GM21786 (cell line): Measurements from ENCODE around the gene MUC3A.

ENCODE experiments used
- ATAC-seq: cut with Tn5 transposase; IDR thresholded peaks from one replicate; pipeline ENCODE4 v1.9.1; 2021; ENCODE audit not compliant: unreplicated experiment

MUC3A gene

DNA sequence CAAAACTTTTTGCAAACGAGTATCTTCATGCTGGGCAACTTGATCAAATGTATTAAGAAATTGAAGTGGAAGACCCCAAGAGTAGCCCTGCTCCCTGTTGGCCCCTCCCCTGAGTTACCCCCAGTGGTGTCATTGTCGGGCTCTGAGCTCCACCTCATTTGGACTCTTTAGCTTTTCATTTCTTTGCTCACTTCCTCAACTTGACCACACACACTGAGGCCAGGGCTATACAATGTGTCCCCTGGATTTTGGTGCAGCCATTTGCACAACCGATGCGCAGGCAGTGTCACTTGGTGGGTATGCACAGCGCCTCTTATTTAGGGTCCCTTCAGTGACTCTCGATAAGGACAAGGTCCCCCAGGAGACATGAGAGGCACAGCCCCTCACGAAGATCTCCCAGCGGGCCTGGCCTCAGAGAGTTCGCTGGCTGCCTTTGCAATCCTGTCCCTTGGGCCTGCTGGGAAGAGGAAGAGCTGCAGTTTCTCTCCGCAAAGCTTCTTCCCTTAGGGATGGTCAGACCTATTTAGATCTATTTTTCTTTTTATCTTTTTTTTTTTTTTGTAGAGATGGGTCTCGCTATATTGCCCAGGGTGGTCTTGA lies 2.5 kb upstream of the MUC3A start:
- ATAC-seq: no peak

DNA sequence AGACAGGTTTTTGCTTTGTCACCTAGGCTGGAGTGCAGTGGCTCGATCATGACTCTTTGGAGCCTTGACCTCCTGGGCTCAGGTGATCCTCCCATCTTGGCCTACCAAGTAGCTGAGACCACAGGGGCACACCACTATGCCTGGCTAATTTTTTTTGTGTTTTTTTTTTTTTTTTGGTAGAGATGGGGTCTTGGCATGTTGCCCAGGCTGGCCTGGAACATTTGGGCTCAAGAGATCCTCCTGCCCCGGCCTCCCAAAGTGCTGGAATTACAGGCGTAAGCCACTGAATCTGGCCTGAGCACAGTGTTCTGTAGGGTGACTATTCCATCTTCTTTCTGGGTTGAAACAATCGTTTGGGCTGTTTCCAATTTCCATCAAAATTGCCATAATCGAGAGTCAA lies 1.5 kb upstream of the MUC3A start:
- no peak for ATAC-seq

DNA sequence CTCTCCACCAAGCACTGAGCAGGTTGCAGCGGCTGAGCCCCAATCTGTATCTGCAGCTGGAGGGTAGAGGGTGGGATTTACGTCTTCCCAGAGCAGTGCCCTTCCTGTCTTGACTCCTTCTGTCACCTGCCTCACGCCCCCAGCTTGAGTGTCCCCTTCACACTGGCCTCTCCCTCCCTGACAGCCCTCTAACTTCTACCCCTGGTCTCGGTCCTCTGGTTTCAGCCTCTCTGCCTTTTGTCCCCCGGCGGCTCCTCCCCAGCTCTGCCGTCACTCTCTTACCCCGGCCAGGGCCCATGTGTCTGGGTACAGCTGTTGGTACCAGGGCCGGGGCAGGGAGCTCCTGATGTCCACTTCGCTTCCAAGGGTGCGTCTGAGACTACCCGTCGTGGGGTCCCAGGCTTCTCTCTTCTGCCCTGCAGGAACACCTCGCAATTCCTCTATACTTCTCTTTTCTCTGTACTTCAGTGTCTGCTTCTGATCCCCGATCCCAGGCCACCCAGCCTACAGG lies 654 bp downstream of the MUC3A start:
- ATAC-seq: no peak

DNA sequence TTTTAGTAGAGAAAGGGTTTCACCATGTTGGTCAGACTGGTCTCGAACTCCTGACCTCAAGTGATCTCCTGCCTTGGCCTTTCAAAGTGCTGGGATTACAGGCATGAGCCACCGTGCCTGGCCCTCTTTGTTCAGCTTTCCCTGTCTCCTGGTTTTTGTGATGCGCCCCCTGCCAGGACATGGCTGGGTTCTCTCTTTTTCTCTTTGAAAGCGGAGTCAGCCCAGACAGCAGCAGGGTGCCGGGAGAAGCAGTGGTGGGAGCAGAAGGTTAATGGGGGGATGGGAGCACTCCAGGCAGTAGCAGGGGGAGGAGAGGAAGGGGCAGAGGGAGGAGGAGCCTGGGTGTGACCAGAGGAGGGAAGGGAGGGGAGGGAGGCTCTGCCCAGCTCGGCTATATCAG lies 1.8 kb downstream of the MUC3A start:
- ATAC-seq: no peak

DNA sequence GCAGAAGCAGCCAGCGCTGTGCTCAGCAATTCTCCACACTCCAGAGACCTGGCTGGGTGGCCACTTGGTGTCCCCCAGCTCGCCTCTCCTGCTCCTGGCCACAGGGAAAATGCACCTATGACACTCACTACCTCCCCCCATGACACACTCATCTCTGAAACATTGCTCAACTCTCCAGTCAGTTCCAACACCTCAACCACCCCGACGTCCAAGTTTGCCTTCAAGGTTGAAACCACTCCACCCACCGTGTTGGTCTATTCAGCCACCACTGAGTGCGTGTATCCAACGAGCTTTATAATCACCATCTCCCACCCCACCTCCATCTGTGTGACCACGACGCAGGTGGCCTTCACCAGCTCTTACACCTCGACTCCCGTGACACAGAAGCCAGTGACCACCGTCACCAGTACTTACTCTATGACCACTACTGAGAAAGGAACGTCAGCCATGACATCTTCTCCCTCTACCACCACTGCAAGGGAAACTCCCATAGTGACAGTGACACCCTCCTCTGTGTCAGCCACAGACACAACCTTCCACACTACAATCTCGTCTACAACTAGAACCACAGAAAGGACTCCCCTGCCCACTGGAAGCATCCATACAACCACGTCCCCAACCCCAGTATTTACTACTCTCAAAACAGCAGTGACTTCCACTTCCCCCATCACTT lies 2.7 kb downstream of the MUC3A start:
- no peak for ATAC-seq

DNA sequence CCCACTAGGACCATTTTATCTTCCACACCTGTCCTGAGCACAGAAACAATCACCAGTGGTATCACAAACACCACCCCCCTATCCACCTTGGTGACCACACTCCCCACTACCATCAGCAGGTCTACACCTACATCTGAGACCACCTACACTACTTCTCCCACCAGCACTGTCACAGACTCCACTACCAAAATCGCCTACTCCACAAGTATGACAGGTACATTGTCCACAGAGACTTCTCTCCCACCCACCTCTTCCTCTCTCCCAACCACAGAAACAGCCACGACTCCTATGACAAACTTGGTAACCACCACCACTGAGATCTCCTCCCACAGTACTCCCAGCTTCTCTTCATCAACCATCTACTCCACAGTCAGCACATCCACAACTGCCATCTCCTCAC lies 3.3 kb downstream of the MUC3A start:
- ATAC-seq: no peak

DNA sequence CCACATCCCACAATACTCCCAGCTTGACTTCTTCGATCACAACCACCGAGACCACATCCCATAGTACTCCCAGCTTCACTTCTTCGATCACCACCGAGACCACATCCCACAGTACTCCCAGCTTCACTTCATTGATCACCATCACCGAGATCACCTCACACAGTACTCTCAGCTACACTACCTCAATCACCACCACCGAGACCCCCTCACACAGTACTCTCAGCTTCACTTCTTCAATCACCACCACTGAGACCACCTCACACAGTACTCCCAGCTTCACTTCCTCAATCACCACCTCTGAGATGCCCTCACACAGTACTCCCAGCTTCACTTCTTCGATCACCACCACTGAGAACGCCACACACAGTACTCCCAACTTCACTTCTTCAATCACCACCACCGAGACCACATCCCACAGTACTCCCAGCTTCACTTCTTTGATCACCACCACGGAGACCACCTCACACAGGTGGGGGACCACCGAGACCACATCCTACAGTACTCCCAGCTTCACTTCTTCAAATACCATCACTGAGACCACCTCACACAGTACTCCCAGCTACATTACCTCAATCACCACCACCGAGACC lies 8.6 kb downstream of the MUC3A start:
- ATAC-seq: no peak

DNA sequence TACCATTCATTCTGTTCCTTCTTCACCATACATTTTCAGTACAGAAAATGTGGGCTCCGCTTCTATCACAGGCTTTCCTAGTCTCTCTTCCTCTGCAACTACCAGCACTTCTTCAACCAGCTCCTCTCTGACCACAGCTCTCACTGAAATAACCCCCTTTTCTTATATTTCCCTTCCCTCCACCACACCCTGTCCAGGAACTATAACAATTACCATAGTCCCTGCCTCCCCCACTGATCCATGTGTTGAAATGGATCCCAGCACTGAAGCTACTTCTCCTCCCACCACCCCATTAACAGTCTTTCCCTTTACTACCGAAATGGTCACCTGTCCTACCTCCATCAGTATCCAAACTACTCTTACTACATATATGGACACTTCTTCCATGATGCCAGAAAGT lies 10.6 kb downstream of the MUC3A start:
- ATAC-seq: no peak

DNA sequence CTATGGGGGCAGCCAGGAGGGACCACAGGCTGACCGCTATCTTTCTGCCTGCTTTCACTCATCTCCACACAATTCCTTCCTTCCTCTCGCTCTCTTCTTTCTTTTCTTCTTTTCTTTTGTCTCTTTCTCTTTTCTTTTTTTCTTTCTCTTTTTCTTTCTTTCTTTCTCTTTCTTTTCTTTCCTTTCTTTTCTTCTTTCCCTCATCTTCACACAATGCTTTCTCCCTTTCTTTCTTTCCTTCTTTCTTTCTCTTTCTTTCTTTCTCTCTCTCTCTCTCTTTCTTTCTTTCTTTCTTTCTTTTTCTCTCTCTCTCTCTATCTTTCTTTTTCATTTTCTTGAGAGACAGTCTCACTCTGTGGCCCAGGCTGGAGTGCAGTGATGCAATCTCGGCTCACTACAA lies 13.2 kb downstream of the MUC3A start:
- no peak for ATAC-seq

DNA sequence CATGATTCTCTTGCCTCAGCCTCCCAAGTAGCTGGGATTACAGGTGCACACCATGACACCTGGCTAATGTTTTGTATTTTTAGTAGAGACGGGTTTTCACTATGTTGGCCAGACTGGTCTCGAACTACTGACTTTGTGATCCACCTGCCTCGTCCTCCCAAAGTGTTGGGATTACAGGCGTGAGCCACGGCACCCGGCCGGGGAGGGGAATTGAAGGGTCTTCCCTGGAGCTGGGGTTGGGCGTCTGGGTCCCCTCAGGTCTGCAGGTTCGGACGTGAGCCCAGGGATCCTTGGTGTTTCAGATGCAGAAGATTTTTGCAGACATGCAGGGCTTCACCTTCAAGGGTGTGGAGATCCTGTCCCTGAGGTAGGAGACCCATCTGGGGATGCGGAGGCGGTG lies 14.1 kb downstream of the MUC3A start:
- ATAC-seq: no peak

DNA sequence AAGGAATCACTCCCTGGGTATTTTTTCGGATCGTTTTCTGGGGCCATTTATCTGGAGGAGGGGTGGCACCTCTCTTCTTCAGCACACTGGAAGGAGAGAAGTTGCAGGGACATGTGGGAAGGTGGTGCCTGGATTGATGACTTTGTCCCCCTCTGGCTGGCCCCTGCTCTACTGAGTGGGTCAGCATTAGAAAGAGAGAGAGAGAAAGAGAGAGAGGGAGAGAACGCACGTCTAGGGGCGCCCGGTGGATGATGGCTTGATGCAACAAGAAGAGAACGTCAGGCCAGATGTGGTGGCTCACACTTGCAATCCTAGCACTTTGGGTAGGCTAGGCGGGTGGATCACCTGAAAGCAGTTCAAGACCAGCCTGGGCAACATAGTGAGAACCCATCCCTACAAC lies 14.5 kb downstream of the MUC3A start:
- ATAC-seq: no peak

DNA sequence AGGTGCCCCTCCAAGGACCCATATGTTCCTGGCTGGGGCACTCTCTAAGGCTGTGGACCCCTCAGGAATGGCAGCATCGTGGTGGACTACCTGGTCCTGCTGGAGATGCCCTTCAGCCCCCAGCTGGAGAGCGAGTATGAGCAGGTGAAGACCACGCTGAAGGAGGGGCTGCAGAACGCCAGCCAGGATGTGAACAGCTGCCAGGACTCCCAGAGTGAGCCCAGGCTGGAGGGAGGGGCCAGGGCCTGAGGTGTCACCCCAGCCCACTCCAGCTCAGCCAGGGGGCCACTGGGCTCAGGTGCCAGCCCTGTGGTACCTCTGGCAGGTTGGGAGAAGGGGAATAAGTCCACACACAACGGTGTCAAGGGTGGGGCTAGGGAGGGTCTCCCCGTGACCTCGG lies 15.3 kb downstream of the MUC3A start:
- no peak for ATAC-seq

DNA sequence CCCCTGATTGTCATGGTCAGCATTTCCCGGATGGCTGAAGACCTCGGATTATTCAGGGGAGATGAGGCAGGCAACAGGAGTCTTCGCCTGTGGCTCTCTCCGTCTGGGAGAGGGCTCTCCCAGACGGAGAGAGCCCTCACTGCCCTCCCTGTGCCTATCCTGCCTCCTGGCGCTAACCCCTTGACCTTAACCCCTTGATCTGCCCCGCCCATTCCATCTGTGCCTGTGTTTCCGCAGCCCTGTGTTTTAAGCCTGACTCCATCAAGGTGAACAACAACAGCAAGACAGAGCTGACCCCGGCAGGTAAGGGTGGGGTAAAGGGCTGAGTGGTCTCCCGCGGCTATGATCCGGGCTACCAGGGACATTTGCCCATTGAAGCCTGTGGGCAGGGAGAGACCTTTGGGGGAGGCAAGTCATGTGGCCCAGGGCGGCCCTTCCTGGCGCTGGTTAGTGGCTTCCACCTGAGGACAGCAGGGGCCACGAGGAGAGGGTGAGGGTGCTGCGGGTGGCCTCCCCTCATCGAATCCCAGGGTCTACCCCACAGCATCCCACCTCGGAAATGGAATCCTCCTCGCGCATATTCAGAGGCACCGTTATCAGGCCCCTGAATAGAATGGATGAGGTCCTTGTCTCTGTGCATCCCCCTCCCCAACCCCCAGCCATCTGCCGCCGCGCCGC lies 15.8 kb downstream of the MUC3A start:
- ATAC-seq: no peak

DNA sequence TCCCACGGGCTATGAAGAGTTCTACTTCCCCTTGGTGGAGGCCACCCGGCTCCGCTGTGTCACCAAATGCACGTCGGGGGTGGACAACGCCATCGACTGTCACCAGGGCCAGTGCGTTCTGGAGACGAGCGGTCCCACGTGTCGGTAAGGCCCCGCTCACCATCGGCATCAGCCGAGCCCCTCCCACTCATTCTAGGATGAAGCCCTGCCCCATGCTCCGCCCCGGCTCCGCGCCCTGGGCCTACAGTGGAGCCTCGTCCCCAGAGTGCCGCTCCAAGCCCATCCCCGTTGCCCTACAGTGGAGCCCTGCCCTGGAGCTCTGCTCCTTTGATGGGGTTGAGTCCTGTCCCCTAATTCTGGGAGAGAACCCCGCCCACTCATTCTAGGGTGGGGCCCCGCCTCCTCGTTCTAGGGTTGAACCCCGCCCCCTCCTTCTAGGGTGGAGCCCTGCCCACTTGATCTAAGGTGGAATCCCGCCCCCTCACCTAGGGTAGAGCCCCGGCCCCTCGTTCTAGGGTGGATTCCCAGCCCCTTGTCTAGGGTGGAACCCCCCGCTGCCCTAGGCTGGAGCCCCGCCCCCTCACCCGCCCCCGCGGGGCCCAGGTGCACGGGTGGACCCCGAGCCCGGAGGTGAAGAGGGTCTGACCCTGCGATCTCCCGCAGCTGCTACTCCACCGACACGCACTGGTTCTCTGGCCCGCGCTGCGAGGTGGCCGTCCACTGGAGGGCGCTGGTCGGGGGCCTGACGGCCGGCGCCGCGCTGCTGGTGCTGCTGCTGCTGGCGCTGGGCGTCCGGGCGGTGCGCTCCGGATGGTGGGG lies 16.6 kb downstream of the MUC3A start:
- ATAC-seq: no peak

DNA sequence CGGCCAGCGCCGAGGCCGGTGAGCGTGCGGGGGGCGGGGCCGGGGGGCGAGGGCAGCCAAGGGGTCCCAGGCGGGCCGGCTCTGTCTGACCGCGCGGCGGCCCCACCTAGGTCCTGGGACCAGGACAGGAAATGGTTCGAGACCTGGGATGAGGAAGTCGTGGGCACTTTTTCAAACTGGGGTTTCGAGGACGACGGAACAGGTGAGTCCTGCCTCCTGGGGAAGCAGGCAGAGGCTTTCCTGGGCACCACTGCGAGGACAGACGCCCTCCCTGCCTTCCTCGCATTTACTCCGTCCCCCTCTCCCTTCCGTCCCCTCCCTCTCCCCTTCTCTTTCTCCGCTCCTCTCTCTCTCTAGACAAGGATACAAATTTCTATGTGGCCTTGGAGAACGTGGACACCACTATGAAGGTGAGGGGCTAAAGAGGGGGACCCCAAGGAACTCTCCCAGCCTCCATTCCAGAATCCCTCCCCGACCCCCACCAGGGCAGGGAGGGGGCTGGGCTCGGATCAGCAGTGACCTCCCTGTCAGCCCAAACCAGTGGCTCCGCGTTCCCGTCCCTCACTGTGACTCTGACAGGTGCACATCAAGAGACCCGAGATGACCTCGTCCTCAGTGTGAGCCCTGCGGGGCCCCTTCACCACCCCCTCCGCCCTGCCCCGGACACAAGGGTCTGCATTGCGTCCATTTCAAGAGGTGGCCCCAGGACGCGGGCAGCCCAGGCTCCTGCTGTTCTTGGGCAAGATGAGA lies 17.4 kb downstream of the MUC3A start:
- ATAC-seq: no peak

DNA sequence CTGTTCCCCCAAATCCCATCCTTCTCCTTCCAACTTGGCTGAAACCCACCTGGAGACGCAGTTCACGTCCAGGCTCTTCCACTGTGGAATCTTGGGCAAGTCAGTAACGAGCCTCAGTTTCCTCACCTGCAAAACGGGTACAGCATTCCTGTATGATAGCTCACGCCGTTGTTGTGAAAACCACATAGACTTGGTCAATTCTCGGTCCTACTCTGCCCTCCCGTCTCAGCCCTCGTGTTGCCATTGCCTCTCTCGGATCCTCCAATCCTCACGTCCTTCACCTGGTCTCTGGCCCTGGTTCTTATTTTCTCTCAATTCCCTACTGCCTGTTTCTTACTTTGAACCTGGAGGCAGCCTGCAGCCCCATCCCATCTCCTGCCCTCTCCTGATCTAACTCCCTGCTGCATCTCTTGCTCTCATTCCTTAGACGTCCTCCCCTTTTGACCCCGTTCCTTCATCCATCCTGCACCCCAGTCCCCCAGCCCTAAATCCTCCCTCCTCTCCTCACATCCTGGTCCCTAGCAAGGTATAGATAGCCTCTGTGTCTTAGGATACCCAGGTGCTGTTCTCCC lies 18.0 kb downstream of the MUC3A start:
- no peak for ATAC-seq

DNA sequence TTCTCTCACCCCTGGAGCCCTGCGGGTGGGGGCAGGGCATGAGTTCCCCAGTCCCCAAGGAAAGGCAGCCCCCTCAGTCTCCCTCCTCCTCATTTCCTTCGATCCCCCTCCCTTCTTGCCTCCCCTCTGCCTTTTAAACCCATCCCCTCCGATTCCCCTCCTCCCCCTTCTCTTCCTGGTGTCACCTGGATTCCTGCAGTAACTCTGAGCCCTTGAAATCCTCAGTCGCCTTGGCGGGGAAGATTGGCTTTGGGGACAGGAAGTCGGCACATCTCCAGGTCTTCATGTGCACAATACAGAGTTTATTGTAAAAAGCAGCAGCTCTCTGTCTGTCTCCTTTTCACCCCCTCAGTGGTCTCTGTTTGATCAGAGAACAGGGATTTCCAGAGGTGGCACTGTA lies 18.7 kb downstream of the MUC3A start:
- no peak for ATAC-seq

DNA sequence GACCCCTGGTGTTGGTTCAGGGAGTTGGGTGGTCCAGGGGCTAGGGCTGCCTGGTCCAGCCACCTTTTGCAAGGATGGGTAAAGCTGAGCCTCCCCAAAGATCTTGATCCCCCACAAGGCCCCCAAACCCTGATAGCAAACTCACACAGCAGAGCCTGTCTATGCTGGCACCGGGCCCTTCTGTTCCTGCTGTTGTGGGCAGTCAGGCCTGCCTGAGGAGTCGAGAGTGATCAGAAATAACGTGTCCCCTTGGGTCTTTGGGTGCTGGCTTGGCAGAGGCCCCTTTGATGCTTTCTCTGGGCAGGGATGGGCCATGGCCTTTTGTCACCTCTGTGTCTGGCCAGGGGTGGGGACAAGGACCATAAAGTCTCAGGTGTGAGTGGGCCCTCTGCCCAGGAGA lies 19.3 kb downstream of the MUC3A start:
- ATAC-seq: no peak

DNA sequence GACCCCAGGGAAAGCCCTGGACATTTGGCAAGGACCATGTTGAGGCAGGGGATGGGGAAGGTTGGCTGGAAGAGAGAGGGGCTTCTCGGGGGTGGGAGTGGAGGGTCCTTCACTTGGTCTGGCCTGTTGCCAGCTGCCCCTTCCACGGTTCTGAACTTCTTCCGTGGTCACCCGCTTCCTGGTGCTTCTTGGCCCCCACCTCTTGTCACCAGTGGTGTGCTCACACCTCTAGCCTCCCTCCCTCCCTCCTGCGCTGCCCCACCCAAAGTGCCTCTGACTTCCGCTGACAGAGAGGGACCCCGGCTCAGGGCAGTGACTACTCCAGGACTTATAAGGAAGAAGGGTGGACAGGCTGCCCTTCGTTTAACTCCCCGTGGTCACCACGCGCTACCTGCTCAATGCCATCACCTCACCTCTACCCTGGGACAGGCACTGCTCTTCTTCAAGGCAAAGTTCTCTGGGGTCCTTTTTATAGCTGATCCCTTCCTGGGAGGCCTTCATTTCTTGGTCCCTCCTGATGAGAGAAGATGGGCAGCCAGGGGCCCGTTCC lies 19.8 kb downstream of the MUC3A start, which contains the start of gene MUC12:
Gene MUC12 (plus strand): TSS at position 500 of the 550 bp plus-strand sequence. CDS start 58 bp downstream, outside the sequence.
- ATAC-seq: no peak
